ENCODE results near the gene CNPPD1. TPM values are rescaled to one million over a fixed set of nuclear protein-coding genes. Genes with fewer than 3 reads are reported as not detected.

CNPPD1 gene
- total and polyA plus RNA-seq, 4 donors, result 16.5 to 39.8 (median 21.6) TPM

DNA sequence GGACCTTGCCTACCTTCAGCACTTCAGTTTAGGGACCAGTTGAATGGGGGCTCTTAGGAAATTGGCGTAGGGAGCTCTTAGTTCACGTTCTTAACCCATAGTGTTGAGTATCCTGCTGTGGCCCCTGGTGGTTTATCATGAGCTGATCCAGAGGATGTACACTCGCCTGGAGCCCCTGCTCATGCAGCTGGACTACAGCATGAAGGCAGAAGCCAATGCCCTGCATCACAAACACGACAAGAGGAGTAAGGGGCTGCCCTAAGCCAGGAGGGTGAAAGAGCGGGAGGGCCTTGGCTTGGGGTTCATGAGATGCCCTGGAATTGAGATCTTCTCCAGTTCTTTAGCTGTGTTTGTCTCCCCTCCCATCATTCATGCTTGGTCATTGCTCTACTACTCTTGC, 4.2 kb upstream of the CNPPD1 start:
- peaks cover 0 to 19% (median 16%) of the 10 kb centered on the region in 4 donors for H3K4me1 ChIP-seq (ENCODE audit: control insufficient read depth in 4 of 4, insufficient read depth in 4 of 4, low read length in 3 of 4)
- WGBS, result 94% methylated on average over 5 of the region's 5 CpGs
- H3K4me3 ChIP-seq (ENCODE audit: low read depth in 1 of 3, low read length in 3 of 3), result no peak overlapping the region
- H3K36me3 ChIP-seq (ENCODE audit: control insufficient read depth in 4 of 4, insufficient read depth in 3 of 4, low read depth in 1 of 4, low read length in 3 of 4), result peaks cover 14 to 48% (median 38%) of the 10 kb centered on the region in 4 donors
- TF ChIP-seq EGR1 (IDR thresholded peaks at IDR 0.05; ENCODE audit: low read depth in 2 of 2) (no peak), GABPA (IDR thresholded peaks at IDR 0.05 in 1 of 2, conservative IDR thresholded peaks at IDR 0.05 in 1 of 2) (no peak), FOXA1 (IDR thresholded peaks at IDR 0.05) (no peak), TAF1 (conservative IDR thresholded peaks at IDR 0.05) (no peak), JUND (IDR thresholded peaks at IDR 0.05) (no peak), YY1 (IDR thresholded peaks at IDR 0.05) (no peak), HNF4G (IDR thresholded peaks at IDR 0.05) (no peak), HNF4A (conservative IDR thresholded peaks at IDR 0.05) (no peak), FOXA2 (IDR thresholded peaks at IDR 0.05) (no peak), RAD21 (IDR thresholded peaks at IDR 0.05) (no peak), RXRA (IDR thresholded peaks at IDR 0.05) (no peak), SP1 (IDR thresholded peaks at IDR 0.05) (no peak), NR2F2 (IDR thresholded peaks at IDR 0.05) (no peak)
- TF ChIP-seq, protein P1, sequence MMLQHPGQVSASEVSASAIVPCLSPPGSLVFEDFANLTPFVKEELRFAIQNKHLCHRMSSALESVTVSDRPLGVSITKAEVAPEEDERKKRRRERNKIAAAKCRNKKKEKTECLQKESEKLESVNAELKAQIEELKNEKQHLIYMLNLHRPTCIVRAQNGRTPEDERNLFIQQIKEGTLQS (IDR thresholded peaks at IDR 0.05), result no peak
- TF ChIP-seq, protein P2, sequence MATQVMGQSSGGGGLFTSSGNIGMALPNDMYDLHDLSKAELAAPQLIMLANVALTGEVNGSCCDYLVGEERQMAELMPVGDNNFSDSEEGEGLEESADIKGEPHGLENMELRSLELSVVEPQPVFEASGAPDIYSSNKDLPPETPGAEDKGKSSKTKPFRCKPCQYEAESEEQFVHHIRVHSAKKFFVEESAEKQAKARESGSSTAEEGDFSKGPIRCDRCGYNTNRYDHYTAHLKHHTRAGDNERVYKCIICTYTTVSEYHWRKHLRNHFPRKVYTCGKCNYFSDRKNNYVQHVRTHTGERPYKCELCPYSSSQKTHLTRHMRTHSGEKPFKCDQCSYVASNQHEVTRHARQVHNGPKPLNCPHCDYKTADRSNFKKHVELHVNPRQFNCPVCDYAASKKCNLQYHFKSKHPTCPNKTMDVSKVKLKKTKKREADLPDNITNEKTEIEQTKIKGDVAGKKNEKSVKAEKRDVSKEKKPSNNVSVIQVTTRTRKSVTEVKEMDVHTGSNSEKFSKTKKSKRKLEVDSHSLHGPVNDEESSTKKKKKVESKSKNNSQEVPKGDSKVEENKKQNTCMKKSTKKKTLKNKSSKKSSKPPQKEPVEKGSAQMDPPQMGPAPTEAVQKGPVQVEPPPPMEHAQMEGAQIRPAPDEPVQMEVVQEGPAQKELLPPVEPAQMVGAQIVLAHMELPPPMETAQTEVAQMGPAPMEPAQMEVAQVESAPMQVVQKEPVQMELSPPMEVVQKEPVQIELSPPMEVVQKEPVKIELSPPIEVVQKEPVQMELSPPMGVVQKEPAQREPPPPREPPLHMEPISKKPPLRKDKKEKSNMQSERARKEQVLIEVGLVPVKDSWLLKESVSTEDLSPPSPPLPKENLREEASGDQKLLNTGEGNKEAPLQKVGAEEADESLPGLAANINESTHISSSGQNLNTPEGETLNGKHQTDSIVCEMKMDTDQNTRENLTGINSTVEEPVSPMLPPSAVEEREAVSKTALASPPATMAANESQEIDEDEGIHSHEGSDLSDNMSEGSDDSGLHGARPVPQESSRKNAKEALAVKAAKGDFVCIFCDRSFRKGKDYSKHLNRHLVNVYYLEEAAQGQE (IDR thresholded peaks at IDR 0.05), result no peak
- TF ChIP-seq, protein P3, sequence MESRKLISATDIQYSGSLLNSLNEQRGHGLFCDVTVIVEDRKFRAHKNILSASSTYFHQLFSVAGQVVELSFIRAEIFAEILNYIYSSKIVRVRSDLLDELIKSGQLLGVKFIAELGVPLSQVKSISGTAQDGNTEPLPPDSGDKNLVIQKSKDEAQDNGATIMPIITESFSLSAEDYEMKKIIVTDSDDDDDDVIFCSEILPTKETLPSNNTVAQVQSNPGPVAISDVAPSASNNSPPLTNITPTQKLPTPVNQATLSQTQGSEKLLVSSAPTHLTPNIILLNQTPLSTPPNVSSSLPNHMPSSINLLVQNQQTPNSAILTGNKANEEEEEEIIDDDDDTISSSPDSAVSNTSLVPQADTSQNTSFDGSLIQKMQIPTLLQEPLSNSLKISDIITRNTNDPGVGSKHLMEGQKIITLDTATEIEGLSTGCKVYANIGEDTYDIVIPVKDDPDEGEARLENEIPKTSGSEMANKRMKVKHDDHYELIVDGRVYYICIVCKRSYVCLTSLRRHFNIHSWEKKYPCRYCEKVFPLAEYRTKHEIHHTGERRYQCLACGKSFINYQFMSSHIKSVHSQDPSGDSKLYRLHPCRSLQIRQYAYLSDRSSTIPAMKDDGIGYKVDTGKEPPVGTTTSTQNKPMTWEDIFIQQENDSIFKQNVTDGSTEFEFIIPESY (IDR thresholded peaks at IDR 0.05), result no peak
- TF ChIP-seq, protein P4, sequence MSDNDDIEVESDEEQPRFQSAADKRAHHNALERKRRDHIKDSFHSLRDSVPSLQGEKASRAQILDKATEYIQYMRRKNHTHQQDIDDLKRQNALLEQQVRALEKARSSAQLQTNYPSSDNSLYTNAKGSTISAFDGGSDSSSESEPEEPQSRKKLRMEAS (IDR thresholded peaks at IDR 0.05), result no peak
- TF ChIP-seq, protein P5, sequence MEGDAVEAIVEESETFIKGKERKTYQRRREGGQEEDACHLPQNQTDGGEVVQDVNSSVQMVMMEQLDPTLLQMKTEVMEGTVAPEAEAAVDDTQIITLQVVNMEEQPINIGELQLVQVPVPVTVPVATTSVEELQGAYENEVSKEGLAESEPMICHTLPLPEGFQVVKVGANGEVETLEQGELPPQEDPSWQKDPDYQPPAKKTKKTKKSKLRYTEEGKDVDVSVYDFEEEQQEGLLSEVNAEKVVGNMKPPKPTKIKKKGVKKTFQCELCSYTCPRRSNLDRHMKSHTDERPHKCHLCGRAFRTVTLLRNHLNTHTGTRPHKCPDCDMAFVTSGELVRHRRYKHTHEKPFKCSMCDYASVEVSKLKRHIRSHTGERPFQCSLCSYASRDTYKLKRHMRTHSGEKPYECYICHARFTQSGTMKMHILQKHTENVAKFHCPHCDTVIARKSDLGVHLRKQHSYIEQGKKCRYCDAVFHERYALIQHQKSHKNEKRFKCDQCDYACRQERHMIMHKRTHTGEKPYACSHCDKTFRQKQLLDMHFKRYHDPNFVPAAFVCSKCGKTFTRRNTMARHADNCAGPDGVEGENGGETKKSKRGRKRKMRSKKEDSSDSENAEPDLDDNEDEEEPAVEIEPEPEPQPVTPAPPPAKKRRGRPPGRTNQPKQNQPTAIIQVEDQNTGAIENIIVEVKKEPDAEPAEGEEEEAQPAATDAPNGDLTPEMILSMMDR (IDR thresholded peaks at IDR 0.05; ENCODE audit: low read depth, low read length, missing input control), result no peak
- no peak overlapping the region for H3K27ac ChIP-seq (ENCODE audit: low read depth in 1 of 2, low read length in 2 of 2)
- no peaks in the 10 kb centered on the region for H3K27me3 ChIP-seq (ENCODE audit: control insufficient read depth in 4 of 4, insufficient read depth in 4 of 4, low read length in 3 of 4)
- DNase-seq (ENCODE audit: low spot score), result peak; percentile 26
- H3K9ac ChIP-seq (ENCODE audit: low read depth in 1 of 2, low read length in 2 of 2), result no peak overlapping the region
- no peaks in the 10 kb centered on the region for H3K9me3 ChIP-seq (ENCODE audit: control insufficient read depth in 4 of 4, low read length in 3 of 4)

All from liver (tissue), 9 donors.